NB4 (cell line): Measurements from ENCODE around the gene DDX11.
"Not testable (repeated sequence)": the region's sequence is repeated elsewhere in the genome, so short reads cannot be mapped to it uniquely, and the experiment has no call there.

Experiments used
- DNase-seq: peaks from one replicate; pipeline ENCODE4 v3.0.0; 2010; ENCODE audit warnings: low read depth
- H3K4me3 ChIP-seq: one replicate; pipeline ENCODE4 v1.5.1; 2011; ENCODE audit warnings: mild to moderate bottlenecking, low read depth, low read length, moderate library complexity
- MYC ChIP-seq: IDR thresholded peaks from 2 replicates; pipeline ENCODE4 v1.6.1; 2011; ENCODE audit warnings: low read depth, low read length
- POLR2A ChIP-seq: IDR thresholded peaks from 2 replicates; pipeline ENCODE4 v1.6.1; 2011; ENCODE audit warnings: mild to moderate bottlenecking; ENCODE audit not compliant: insufficient read length; ENCODE audit errors: extremely low read depth
- TF ChIP-seq, protein P1 (sequence below): IDR thresholded peaks from one replicate; pipeline ENCODE4 v1.5.1; 2012; ENCODE audit warnings: low read depth, low read length
- TF ChIP-seq, protein P2 (sequence below): IDR thresholded peaks from 2 replicates; pipeline ENCODE4 v1.6.1; 2011; ENCODE audit warnings: low read depth, low read length

The DDX11 gene

DNA sequence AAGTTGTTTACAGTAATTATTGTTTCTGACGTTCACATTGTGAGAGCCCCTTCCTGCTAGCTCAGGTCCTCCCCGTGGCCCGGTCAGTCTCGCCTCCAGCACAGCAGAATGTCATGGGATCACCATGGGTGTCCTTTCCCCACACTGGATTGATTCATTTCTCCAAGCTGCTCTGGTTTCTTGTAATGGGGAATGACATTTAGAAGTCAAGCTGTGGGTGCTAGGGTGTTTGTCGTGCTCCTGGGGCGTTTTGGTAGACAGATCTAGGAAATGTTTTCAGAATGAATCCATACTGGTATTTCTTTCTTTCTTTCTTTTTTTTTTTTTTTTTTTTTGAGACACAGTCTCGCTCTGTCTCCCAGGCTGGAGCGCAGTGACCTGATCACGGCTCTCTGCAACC lies 25.1 kb downstream of the DDX11 start:
- DNase-seq, H3K4me3 ChIP-seq: not testable (repeated sequence)

DNA sequence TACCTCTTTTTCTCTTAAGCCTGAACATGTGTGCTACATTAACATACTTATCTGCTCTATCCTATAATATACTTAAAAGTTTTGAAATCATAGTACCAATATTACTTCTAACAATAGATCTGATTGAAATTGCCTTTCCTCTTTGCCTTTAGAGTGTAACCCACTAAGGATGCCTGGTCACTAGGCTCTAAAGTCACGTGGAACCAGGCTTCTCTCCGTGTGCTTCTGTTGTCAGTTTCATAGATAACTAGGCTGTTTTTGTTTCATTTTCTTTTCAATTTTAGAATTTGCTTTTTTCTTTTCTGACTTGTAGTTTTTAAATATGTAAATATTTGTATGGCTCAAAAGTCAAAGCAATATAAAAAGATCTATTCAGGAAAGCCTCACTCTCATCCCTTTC lies 25.8 kb downstream of the DDX11 start:
- not testable (repeated sequence) for DNase-seq, H3K4me3 ChIP-seq

DNA sequence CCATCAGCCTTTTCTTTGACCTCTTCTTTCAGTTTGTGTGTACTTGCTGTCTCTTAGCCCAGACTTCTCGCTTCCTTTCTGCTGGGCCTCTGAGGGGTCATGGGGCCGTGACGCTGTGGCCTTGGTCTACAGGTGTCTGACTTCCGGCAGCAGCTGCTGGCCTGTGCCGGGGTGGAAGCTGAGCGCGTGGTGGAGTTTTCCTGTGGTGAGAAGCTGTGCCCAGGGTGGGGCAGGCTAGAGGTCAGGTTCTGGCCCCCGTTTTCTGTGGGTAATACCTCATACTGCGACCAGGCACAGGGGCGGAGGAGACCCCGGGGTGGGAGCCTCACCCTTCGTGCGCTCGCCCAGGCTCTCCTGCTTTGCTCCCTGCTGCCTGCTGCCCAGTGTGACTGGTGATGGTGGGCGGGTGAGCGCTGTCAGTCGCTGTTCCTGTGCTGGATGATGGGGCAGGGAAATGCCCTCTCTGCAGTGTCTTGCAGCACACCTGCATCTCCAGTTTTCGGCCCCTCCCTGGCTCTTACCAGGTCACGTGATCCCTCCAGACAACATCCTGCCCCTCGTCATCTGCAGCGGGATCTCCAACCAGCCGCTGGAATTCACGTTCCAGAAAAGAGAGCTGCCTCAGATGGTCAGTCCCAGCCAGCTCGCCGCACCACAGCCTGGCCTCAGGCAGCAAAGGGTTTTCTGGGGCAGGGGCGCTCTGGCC lies 27.0 kb downstream of the DDX11 start:
- not testable (repeated sequence) for DNase-seq, H3K4me3 ChIP-seq

DNA sequence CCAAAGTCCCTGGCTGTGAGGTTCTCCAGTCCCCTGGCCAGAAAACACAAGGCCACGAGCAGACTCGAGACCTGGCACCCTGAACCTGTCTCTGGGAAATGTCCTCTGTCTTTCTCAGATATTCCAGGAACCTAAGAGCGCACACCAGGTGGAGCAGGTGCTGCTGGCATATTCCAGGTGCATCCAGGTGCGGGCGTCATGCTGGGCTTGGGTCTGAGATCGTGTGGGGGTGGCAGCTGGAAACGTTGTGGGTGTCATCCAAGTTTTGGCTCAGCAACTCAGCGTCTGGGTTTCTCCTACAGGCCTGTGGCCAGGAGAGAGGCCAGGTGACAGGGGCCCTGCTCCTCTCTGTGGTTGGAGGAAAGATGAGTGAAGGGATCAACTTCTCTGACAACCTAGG lies 28.5 kb downstream of the DDX11 start:
- not testable (repeated sequence) for DNase-seq, H3K4me3 ChIP-seq

DNA sequence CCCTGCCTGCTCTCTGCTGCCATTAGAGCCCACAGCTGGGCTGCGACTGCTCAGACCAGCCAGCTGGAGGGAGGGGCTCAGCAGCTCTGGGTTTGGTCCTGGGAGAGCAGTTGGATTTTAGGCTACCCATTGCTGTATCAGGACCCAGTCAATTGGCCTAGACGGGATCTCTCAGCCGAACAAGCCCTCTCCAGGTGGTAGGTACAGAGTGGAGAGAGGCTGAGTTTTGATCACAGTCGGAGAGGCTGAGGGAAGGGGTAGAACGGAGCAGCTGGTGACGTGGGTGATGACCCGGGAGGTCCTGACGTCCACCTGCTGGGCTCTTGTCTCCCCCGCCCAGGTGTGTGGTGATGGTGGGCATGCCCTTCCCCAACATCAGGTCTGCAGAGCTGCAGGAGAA lies 28.9 kb downstream of the DDX11 start:
- not testable (repeated sequence) for H3K4me3 ChIP-seq, DNase-seq

DNA sequence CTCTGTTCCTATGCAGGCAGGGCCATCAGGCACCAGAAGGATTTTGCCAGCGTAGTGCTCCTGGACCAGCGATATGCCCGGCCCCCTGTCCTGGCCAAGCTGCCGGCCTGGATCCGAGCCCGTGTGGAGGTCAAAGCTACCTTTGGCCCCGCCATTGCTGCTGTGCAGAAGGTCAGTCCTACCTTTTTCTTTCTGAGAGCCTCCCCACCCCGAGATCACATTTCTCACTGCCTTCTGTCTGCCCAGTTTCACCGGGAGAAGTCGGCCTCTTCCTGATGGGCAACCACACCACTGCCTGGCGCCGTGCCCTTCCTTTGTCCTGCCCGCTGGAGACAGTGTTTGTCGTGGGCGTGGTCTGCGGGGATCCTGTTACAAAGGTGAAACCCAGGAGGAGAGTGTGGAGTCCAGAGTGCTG lies 29.9 kb downstream of the DDX11 start:
- DNase-seq, H3K4me3 ChIP-seq: not testable (repeated sequence)

DNA sequence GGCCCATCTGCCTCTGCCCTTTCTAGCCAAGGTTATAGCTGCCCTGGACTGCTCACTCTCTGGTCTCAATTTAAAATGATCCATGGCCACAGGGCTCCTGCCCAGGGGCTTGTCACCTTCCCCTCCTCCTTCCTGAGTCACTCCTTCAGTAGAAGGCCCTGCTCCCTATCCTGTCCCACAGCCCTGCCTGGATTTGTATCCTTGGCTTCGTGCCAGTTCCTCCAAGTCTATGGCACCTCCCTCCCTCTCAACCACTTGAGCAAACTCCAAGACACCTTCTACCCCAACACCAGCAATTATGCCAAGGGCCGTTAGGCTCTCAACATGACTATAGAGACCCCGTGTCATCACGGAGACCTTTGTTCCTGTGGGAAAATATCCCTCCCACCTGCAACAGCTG lies 30.6 kb downstream of the DDX11 start:
- DNase-seq, H3K4me3 ChIP-seq: not testable (repeated sequence)

DNA sequence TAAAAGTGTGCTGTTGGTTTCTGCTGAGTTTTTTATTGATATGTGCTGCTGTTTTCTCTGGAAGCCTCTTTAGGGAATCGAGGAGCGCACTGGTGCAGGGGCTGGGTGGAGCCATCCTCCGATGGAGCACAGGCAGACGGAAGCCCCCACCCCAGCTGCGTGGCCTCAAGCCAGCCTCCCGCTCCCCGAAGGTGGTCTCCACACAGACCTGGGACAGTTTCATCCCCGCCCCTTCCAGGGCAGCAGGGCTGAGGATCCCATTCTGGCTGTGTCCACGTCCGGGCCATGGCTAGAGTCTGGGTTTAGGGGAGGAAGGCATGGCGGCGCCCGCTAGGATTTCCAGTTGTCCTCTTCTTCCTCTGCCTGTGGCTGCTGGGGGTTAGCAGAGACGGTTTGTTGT lies 31.1 kb downstream of the DDX11 start:
- not testable (repeated sequence) for H3K4me3 ChIP-seq, DNase-seq

DNA sequence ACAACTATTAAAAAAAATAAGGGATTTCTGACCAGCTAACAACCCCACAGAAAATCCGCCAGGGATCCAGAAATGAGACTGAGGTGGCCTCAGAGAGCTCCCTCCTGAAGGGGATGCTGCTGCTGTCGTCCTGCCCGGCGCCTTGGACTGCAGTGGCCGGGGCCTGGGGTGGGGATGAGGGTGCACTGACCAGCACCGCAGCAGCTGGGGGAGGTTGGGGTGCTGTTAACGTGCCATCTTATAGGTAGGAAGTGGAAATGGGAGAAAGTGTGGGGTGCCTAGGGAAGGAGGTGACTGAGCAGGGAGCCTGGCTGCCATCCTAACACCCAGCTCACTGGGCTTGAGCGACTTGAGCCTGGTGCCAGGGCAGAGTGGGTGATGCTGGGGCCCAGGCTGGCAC lies 32.0 kb downstream of the DDX11 start:
- DNase-seq: no peak
- no peak for TF ChIP-seq MYC
- TF ChIP-seq, protein P1, sequence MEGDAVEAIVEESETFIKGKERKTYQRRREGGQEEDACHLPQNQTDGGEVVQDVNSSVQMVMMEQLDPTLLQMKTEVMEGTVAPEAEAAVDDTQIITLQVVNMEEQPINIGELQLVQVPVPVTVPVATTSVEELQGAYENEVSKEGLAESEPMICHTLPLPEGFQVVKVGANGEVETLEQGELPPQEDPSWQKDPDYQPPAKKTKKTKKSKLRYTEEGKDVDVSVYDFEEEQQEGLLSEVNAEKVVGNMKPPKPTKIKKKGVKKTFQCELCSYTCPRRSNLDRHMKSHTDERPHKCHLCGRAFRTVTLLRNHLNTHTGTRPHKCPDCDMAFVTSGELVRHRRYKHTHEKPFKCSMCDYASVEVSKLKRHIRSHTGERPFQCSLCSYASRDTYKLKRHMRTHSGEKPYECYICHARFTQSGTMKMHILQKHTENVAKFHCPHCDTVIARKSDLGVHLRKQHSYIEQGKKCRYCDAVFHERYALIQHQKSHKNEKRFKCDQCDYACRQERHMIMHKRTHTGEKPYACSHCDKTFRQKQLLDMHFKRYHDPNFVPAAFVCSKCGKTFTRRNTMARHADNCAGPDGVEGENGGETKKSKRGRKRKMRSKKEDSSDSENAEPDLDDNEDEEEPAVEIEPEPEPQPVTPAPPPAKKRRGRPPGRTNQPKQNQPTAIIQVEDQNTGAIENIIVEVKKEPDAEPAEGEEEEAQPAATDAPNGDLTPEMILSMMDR: no peak
- TF ChIP-seq, protein P2, sequence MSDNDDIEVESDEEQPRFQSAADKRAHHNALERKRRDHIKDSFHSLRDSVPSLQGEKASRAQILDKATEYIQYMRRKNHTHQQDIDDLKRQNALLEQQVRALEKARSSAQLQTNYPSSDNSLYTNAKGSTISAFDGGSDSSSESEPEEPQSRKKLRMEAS: no peak
- no peak for TF ChIP-seq POLR2A
- no peak overlapping the region for H3K4me3 ChIP-seq

DNA sequence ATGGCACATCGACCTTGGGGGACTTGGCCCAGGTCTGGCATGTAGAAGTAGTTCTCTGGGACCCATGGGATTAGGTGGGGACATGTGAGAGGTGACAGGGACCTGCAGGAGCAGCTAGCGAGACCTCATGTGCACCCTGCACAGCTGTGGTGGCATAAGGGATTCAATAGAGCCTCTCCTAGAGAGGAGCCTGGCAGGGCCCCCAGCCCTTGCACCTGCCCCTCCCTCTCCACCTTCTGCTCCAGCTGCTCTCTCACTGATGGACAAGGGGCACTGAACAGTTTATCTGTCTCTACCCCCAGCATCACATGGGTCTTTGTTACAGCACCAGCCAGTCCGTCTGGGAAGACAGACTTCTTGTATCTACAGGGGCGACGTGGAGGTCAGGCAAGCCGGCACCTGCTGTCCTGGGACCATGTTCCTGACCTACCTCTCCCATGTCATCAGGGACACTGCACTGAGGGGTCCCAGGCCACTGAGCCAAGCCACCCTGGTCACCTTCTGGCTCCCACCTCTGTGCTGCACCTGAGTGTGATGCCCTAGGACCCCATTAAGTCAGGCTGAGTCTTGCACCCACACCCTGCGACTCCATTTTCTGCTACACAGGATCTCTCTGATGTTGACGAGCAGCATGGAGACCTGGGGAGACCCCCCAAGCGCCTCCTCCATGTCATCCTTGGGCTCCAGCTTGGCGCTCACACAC lies 32.6 kb downstream of the DDX11 start:
- DNase-seq: no peak
- TF ChIP-seq, protein P1: no peak
- no peak for TF ChIP-seq POLR2A
- TF ChIP-seq MYC: no peak
- TF ChIP-seq, protein P2: no peak
- no peak overlapping the region for H3K4me3 ChIP-seq

DNA sequence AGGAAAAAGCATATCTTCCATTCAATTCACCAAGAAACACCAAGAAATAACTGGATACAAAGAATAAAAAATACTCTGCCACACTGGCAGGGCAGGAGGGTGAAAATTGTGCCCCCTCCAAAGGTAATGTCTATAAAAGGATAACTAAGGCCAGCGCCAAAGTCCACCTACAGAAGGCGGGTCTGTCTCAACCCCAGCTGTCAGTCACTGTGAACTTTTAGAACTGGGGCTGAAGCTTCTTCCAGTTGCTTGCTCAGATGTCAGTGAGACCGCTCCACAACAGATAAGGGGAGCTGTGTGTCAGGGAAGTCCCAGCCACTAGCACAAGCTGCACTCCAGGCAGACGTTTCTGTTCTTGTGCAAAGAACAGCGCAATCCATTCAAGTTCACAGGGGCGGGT lies 36.1 kb downstream of the DDX11 start:
- H3K4me3 ChIP-seq, DNase-seq: not testable (repeated sequence)

DNA sequence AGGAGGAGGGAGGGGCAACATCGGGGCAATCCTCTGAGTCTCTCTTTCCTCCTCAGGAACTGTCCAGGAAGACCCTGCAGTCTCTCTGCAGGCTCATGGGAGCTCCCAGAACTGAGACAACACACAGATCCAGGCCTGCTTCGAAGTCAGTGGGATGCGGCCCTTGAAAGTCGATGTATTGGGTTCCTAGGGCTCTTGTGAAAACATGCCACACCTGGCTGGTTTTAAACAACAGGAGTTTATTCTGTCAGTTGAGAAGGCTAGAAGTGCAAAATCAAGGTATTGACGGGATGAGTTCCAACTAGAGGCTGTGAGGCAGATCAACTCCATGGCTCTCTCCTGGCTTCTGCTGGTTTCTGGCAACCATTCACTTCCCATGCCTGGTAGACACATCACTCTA lies 36.6 kb downstream of the DDX11 start:
- not testable (repeated sequence) for H3K4me3 ChIP-seq, DNase-seq

DNA sequence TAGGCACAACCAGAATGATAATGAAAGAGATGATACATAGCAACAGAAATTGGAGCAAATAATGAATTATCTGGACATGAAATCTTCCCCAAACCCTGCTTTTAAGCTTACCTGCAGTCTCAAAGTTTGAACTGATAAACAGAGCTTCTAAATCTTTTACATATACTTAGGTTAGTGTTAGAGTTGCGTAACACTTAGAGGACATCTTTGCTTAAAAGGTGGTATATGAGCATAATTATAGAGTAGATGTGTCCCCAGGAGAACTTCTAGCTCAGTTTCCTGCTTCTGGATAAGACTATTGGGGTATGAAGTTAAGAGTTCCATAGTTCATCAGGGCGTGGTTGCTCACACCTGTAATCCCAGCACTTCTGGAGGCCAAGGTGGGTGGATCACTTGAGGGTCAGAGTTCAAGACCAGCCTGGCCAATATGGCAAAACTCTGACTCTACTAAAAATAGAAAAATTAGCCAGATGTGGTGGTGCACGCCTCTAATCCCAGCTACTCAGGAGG lies 41.5 kb downstream of the DDX11 start:
- DNase-seq, H3K4me3 ChIP-seq: not testable (repeated sequence)

DNA sequence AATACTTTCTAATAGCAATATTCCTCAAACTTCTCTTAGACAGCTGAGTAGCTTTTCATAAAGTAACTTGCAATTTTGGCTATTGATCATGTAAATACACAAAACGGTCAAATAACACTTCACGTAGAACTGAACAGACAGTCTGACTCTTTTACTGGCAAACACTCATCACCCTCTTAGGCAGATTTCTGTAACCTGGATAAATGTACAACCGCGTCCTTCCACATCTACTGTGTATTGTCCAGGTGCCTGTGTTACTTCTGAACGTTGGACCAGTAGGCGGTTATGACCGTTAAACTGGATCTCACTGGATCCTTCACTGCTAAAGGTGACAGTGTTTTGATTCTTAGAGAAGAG lies 43.2 kb downstream of the DDX11 start:
- H3K4me3 ChIP-seq, DNase-seq: not testable (repeated sequence)
